Lung microvascular endothelial cell (primary cell): ENCODE data around the gene GPR150. TPM values are rescaled to one million over a fixed set of nuclear protein-coding genes. Genes with fewer than 3 reads are reported as not detected.
"Not testable (repeated sequence)": the region's sequence is repeated elsewhere in the genome, so short reads cannot be mapped to it uniquely, and the experiment has no call there.

Experiments used
- DNase-seq, 2 donors: peaks; one replicate each; pipeline versions ENCODE4 v3.0.0 to v3.0.0-alpha.2; 2010; ENCODE audit warnings: low read depth in 2 of 2
- total RNA-seq: library from RNA; depleted of rRNA; stranded (reverse); fragments of >200 nt; gene quantifications from 2 replicates; pipeline ENCODE4 v1.2.1, GENCODE V29; 2014

The GPR150 gene
- total RNA-seq, 1 donor from 2014 or later: under 0.01 TPM

- no peak for DNase-seq
These were observed 3.8 kb downstream of the GPR150 start for GRCh38 chr5:95623706-95624105.

GRCh38 chr5:95624368-95624767 lies 4.5 kb downstream of the GPR150 start:
- no peak for DNase-seq

DNA sequence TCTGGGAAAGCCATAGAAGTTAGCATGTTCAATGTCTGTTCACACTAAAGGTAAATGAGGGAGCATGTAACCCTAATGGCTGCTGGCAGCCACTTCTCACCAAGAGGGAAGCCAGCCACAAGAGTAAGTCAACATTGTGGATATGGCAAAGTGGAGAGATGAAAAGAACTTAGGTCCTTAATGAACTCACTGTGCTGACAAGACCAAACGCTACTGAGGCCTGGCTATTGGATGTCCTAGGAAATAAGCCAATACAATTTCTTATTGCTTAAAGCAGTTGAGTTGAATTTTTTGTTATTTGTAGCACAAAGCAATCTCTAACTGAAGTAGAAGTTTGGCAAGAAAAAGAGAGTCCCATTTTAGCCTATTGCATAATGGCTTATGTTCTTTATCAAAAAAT lies 6.8 kb downstream of the GPR150 start:
- DNase-seq: no peak

GRCh38 chr5:95627971-95628810 lies 8.3 kb downstream of the GPR150 start:
- no peak for DNase-seq

GRCh38 chr5:95628933-95629332 lies 9.0 kb downstream of the GPR150 start:
- no peak for DNase-seq

- DNase-seq: no peak
These were observed 10.6 kb downstream of the GPR150 start for GRCh38 chr5:95630394-95630917.

GRCh38 chr5:95631255-95631958 lies 11.5 kb downstream of the GPR150 start:
- peak in 1 of 2 donors; percentile 85 for DNase-seq

GRCh38 chr5:95631991-95632675 lies 12.2 kb downstream of the GPR150 start:
- peak; percentile 64 to 89 for DNase-seq

- not testable (repeated sequence) for DNase-seq
These were observed 13.1 kb downstream of the GPR150 start for GRCh38 chr5:95632942-95633341.

GRCh38 chr5:95633671-95634070 lies 13.8 kb downstream of the GPR150 start:
- no peak for DNase-seq

- DNase-seq: no peak
These were observed 14.2 kb downstream of the GPR150 start for GRCh38 chr5:95634081-95634480.

GRCh38 chr5:95638632-95639031 lies 18.7 kb downstream of the GPR150 start:
- no peak for DNase-seq

- peak in 1 of 2 donors; percentile 24 for DNase-seq
These were observed 21.9 kb downstream of the GPR150 start for GRCh38 chr5:95641741-95642220.

- no peak for DNase-seq
These were observed 23.3 kb downstream of the GPR150 start for GRCh38 chr5:95643152-95643551.

DNA sequence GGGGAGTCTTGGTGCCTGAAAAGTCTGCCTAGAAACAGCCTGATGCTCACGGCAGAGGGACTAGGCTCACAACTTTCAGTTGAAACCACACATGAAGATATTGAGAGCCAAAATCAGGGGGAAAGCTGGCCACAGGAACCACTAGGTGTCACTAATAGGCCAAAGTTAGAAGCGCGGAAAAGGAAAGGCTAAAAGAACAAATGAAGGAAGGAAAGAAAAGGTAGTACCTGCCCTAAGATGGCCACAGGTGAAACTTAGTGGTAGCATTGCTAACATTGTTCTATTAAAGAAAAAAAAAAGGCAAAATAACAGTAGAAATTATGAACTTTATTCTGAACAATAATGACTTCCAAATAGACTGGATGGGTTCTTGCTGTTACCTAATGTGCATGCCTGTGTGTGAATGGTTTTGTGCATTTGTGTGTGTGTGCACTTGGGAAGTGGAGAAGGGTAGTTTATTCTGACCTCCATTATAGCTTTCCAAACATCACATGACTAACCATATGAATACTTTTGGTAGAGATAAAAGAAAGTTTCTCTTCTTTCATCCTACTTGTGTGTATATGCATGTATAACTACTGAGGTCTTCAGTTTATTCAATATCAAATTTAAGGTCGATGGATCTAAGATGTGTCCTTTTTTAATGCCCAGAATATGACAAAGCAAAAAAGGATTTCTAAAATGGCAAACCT lies 24.6 kb downstream of the GPR150 start:
- DNase-seq: peak; percentile 57 to 66

- not testable (repeated sequence) for DNase-seq
These were observed 26.3 kb downstream of the GPR150 start for GRCh38 chr5:95646226-95646568.

- DNase-seq: peak; percentile 92 to 93
These were observed 26.9 kb downstream of the GPR150 start, which contains the start of gene RFESD for GRCh38 chr5:95646569-95647431. TSS of gene RFESD (plus strand) at chr5:95646777. CDS start at chr5:95652272, 5,495 bp downstream.

GRCh38 chr5:95647886-95648860 lies 28.3 kb downstream of the GPR150 start:
- DNase-seq: no peak

- DNase-seq: no peak
These were observed 29.4 kb downstream of the GPR150 start for GRCh38 chr5:95649274-95649673.
